SH-SY5Y (cell line): Measurements from ENCODE around the gene C1QBP.

Experiments used
- GATA2 ChIP-seq: IDR thresholded peaks from 2 replicates; pipeline ENCODE4 v1.6.1; 2011; ENCODE audit warnings: mild to moderate bottlenecking, low read depth, low read length
- GATA3 ChIP-seq: IDR thresholded peaks from 2 replicates; pipeline ENCODE4 v1.6.1; 2011; ENCODE audit warnings: low read depth, mild to moderate bottlenecking, low read length, moderate library complexity

GRCh38 chr17:5486206-5487124, 47.5 kb upstream of the C1QBP start, which contains the start of gene MIS12:
- TF ChIP-seq GATA3 = no peak
- no peak for TF ChIP-seq GATA2
